Stimulated activated CD4-positive, alpha-beta T cell treated with anti-CD3 and anti-CD28 coated beads, Interleukin-4, amount 100 ng/mL, for 24 hours (primary cell): ENCODE results near the gene FBXO9.
A peak's percentile ranks its signal among the peaks of the same experiment; 100 is the strongest.

Experiments
- DNase-seq: peaks from one replicate; pipeline ENCODE4 v3.0.0-alpha.2; 2020

The FBXO9 gene

GRCh38 chr6:53065266-53066076 lies at the start of gene FBXO9:
TSS of gene FBXO9 (plus strand) at chr6:53065404. CDS start at chr6:53065790, 386 bp downstream.
- DNase-seq, result peak; percentile 79

GRCh38 chr6:53015486-53015885 lies 49.7 kb upstream of the FBXO9 start:
- DNase-seq, result no peak

- no peak for DNase-seq
Observed at GRCh38 chr6:53018446-53018845, 46.8 kb upstream of the FBXO9 start.

DNA sequence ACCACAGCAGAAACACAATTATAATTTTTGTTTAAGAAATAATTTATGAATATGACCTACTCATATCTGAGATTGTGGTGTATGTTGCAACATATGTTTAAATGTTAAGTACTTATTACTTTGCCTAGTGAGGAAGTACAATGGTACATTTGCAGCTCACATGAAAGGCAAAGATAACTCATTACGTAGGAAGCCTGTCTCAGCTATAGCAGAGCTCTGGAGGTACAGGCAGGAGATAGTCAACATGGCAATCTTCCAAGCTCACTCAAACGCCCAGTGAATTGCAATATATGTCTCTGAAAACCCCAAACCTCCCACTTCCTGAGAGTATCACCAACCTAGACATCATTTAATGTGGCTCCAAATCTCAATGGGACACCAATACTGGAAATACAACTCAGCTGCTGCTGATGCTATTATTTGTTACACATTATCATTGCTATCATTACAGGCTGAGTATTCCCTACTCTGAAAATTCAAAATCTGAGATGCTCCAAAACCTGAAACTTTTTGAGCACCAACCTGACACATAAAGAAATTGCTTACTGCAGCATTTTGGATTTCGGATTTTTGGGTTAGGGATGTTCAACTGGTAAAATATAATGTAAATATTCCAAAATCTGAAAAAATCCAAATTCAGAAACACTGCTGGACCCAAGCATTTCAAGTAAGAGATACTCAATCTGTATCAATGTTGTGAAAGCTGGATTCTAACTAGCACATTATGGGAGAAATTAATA lies 45.0 kb upstream of the FBXO9 start:
- DNase-seq, result no peak

DNA sequence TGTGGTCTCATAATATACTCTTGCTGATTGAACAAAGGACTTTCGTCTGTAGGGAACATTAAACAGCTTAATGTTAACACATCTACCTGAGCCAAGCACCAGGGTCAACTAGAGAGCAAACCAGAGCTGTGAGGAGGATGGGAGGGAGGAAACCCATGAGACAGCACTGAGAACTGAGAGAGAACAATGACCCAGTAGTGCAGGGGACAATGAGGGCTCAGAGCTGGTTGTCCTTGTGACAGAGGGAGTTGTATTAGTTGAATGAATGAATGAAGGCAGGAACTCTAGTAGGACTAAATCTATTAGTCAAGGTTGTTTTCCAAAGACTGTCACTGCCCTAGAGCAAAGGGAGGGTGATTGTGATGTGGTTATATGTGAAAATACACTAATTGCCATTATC lies 41.9 kb upstream of the FBXO9 start:
- DNase-seq, result no peak

DNA sequence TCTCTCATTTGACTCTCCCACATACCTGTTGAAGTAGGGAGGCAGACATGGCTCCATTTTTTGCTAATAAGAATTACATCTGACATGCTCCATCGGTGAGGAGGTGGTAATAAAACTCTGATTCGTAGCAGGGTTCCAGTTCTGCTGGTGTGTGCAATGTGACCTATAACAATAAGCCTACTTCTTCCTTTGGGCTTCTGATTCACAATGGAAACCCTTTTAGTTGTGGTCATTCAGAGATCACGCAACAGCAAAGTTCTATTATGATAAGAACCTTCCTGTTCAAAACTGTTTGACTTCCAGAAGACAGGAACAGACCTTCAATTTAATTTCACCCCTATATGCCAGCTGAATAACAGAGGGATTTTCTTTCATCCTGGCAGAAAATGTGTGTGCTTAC lies 38.7 kb upstream of the FBXO9 start:
- no peak for DNase-seq

GRCh38 chr6:53027131-53027718 lies 38.0 kb upstream of the FBXO9 start:
- no peak for DNase-seq

- no peak for DNase-seq
Observed at GRCh38 chr6:53028467-53028866, 36.7 kb upstream of the FBXO9 start.

GRCh38 chr6:53029257-53029656 lies 35.9 kb upstream of the FBXO9 start:
- no peak for DNase-seq

DNA sequence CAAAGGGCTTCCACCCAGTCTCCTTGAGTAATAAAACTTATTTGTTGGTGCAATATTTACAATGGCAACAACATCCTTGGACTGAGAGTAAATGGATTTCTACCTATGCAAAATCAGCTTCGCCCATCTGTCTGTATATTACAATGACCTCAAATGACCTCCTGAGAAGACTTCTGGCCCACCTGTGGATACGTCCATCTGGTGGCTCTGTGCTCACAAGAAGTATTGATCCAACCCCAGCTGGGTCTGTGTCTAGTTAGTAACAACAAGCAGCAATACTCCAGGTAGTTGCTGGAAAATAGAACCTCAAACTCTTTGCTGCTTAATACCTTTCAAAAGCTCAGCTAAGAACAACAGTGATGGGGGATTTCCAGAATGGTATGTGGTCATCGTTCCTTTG lies 35.4 kb upstream of the FBXO9 start:
- no peak for DNase-seq

- no peak for DNase-seq
Observed at GRCh38 chr6:53031281-53031680, 33.9 kb upstream of the FBXO9 start.

DNA sequence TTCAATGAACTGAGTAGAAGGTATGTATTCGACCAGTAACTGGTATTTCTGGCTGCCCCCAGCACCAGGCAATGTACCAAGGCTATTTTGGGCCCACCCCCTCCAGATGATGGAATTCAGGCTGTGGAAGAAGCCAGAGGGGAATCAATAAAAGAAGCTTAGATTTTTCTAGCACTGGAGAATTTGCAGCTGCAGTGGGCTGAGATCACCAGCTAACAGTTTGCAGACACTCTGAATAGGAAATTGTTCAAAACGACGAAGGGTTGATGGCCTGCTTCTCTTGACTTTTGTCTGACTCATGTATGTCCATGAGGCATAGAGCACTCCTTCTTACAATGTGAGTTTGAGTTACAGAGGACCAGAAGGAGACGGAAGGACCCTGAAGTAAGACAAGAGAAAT lies 32.4 kb upstream of the FBXO9 start:
- DNase-seq, result no peak

DNA sequence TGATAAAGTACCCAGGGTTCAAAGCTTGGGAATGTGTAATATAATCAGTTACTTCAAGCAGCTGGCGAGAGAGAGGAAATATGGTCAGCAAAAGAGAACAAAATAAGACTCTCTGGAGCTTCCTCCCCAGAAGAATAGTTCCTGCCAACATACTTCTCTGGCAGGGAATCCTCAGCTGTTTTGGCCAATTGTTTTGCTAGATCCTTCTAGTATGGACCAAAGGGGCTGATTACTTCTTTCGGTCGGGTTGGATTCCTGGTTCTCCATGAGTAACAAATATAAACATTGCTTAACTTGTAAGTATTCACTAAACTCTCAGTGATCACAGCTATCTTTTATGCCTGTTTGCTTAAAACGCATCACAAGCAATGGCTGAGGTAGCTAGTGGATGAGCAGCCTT lies 31.4 kb upstream of the FBXO9 start:
- no peak for DNase-seq

DNA sequence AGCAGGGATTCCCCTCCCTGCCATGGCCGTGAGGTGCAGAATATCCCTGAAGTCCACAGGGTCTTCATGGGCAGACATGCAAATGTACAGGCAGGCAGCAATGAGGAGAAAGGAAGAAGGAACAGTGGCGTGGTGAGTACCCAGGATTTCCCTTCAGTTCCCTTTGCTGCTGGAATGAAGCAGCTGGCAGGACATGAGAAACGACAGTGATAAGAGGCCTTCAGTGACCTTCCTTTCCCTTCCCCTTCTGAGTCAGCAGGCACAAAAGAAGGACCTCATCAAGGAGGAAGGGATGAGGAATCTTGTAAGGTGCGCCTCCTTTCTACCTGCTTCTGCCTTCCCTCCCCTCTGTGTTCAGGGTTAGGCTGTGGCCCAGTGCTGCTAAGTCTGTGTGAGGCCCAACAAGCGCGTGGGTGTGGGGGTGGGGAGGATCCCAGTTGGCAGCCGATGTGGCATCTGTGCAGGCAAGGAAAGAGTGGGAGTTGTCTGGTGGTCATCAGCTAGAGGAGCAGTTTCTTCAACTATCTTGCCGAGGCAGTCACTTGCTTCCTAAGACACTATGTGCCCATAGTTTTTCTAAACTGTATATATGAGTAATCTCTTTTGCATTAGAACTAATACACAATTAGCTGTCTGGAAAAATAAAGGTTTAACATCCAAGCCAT lies 29.5 kb upstream of the FBXO9 start:
- DNase-seq, result no peak

GRCh38 chr6:53038141-53038540 lies 27.1 kb upstream of the FBXO9 start:
- DNase-seq, result no peak

DNA sequence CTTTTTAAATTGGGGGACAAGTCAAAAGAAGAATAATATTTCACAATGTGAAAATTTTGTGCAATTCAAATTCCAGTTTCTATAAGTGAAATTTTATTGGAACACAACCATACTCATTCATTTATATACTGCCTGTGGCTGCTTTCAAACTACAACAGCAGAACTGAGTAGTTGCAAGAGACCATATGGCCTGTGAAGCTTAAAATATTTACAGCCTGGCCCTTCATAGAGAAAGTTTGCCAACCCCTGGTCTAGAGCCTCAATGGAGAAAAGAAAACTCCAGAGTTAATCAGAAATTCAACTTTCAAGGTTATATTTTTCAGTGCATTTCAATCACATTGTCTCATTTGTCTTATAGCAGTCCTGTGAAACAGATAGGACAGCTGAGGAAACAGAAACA lies 26.6 kb upstream of the FBXO9 start:
- no peak for DNase-seq

GRCh38 chr6:53041356-53041755 lies 23.8 kb upstream of the FBXO9 start:
- no peak for DNase-seq

DNA sequence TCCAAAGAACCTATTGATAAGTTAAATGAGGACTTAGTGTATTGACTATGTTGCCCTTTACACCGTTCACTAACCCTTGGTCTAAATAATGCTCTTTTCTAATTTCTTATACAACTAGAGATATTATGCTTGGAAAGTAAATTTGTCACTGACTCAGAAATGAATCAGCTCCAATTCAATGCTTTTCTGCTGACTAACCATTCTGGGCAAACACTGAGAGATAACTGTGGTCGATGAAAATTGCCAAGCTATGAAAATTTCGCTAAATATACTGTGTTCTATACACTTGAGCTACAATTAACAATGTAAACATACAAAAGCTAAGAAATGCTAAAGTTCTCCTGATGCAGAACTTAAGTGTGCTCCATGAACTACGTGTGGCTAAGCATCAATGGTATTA lies 23.1 kb upstream of the FBXO9 start:
- no peak for DNase-seq

GRCh38 chr6:53043581-53043980 lies 21.6 kb upstream of the FBXO9 start:
- no peak for DNase-seq

GRCh38 chr6:53044071-53044470 lies 21.1 kb upstream of the FBXO9 start:
- no peak for DNase-seq

DNA sequence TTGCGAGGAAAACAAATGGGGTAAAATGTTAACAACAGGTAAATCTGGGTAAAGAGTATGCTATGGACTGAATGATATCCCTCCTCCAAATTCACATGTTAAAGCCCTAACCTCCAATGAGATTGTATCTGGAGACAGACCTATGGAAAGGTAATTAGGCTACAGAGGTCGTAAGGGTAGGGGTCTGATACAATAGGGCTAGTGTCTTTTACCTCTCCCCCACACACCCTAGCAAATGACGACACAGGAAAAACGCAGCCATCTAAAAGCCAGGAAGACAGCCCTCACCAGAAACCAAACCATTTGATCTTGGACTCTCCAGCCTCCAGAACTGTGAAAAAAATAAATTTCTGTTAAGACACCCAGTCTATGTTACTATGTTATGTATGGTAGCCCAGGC lies 20.6 kb upstream of the FBXO9 start:
- DNase-seq, result no peak

GRCh38 chr6:53045891-53046673 lies 19.1 kb upstream of the FBXO9 start:
- DNase-seq, result no peak
